Activated CD8-positive, alpha-beta memory T cell treated with anti-CD3 and anti-CD28 coated beads, Interleukin-2, amount 50 U/mL, for 4 hours (primary cell): ENCODE measurements around the gene CDKN1C.
A peak's percentile ranks its signal among the peaks of the same experiment; 100 is the strongest.

Source experiments
- DNase-seq: peaks from one replicate; pipeline ENCODE4 v3.0.0-alpha.2; 2020

CDKN1C gene

GRCh38 chr11:2904153-2905052, 18.8 kb upstream of the CDKN1C start:
- DNase-seq: no peak

GRCh38 chr11:2903672-2904011, 18.1 kb upstream of the CDKN1C start:
- no peak for DNase-seq

- no peak for DNase-seq
Observed at GRCh38 chr11:2902784-2903671, 17.5 kb upstream of the CDKN1C start.

GRCh38 chr11:2901854-2902783, 16.5 kb upstream of the CDKN1C start:
- DNase-seq: peak; percentile 86

GRCh38 chr11:2901196-2901796, 15.7 kb upstream of the CDKN1C start:
- no peak for DNase-seq

- DNase-seq: no peak
Observed at GRCh38 chr11:2899080-2899783, 13.7 kb upstream of the CDKN1C start.

- peak; percentile 48 for DNase-seq
Observed at GRCh38 chr11:2898366-2899079, 12.9 kb upstream of the CDKN1C start.

GRCh38 chr11:2897048-2897447, 11.5 kb upstream of the CDKN1C start:
- DNase-seq: no peak

GRCh38 chr11:2896047-2896446, 10.5 kb upstream of the CDKN1C start:
- no peak for DNase-seq

- DNase-seq: no peak
Observed at GRCh38 chr11:2893935-2894334, 8.4 kb upstream of the CDKN1C start.

- peak; percentile 39 for DNase-seq
Observed at GRCh38 chr11:2892967-2893528, 7.5 kb upstream of the CDKN1C start.

- DNase-seq: peak; percentile 63
Observed at GRCh38 chr11:2892215-2892966, 6.8 kb upstream of the CDKN1C start.

GRCh38 chr11:2891326-2892214, 6.0 kb upstream of the CDKN1C start:
- no peak for DNase-seq

GRCh38 chr11:2890466-2891294, 5.1 kb upstream of the CDKN1C start:
- no peak for DNase-seq

- DNase-seq: no peak
Observed at GRCh38 chr11:2889362-2890273, 4.0 kb upstream of the CDKN1C start.

- peak; percentile 89 for DNase-seq
Observed at GRCh38 chr11:2888266-2888968, 2.8 kb upstream of the CDKN1C start.
